Hematopoietic multipotent progenitor cell treated with erythropoietin and hydrocortisone succinate and interleukin-3 and kit ligand, for 6 days (in vitro differentiated cells): Measurements from ENCODE around the gene MEOX2.

Experiments
- DNase-seq: peaks from one replicate; pipeline ENCODE4 v3.0.0-alpha.2; 2015

The MEOX2 gene

GRCh38 chr7:15680446-15680845 is 6.0 kb downstream of the MEOX2 start:
- no peak for DNase-seq

- DNase-seq, result no peak
Measured at GRCh38 chr7:15679306-15679705, 7.2 kb downstream of the MEOX2 start.

- DNase-seq, result no peak
Measured at GRCh38 chr7:15678653-15679052, 7.8 kb downstream of the MEOX2 start.

DNA sequence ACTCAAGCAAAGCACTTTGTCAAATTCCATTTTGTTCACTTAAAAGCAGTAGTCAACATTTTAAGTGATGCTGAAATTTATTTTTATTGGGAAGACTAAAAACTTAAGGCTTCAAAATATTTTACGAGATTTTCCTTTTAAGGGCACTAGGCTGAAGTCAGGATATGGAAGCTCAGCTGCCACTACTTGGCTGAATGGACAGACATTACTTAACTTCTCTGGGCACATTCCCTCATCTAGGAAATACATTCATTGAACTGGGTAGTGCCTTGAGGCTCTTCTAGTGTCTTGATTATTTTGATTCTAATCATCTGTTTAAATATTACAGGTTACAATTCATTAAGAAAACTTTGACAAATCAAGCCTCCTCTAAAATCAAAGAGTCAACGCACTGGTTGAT is 11.1 kb downstream of the MEOX2 start:
- DNase-seq, result no peak

- DNase-seq, result no peak
Measured at GRCh38 chr7:15674586-15674985, 11.9 kb downstream of the MEOX2 start.

GRCh38 chr7:15669443-15670090 is 16.9 kb downstream of the MEOX2 start:
- no peak for DNase-seq

- no peak for DNase-seq
Measured at GRCh38 chr7:15667991-15668390, 18.5 kb downstream of the MEOX2 start.

DNA sequence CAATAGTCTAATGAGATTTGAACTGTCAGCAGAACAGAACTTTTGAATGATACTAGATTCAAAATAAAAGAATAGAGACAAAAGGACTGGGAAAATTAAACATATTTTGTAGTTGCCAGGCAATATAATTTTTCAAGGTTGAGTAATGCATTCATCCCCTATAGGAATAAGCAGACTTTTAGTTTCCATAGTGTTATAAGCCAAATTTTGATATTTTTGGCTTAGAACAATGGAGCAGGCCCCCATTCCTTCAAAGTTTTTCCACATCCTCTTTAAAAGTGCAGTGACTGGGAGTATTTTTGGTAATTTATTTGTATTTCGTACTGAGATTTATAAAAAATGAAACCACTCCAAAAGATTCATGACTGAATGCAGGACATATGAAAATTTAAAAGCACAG is 24.0 kb downstream of the MEOX2 start:
- DNase-seq, result no peak

GRCh38 chr7:15658247-15658646 is 28.2 kb downstream of the MEOX2 start:
- DNase-seq, result no peak

GRCh38 chr7:15652776-15653290 is 33.6 kb downstream of the MEOX2 start:
- no peak for DNase-seq

DNA sequence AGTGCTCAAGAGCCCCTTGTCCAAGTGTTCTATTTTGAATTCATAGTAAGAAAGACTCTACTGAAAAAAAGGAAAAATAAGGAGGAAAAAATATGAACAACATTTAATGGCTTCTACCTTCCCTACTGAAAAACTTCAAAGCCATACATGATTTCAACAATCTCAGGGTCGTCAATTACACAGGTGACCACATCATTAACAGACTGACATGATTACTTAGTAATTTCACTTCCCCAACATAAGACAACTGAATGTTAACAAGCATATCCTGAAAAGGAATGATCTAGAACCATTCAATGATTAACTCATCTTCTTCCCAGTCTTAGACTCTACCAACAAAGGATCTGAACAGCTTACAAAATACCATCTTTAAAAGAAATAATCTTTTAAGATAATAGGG is 34.8 kb downstream of the MEOX2 start:
- DNase-seq, result no peak

- no peak for DNase-seq
Measured at GRCh38 chr7:15650787-15651186, 35.7 kb downstream of the MEOX2 start.

GRCh38 chr7:15648461-15648961 is 38.0 kb downstream of the MEOX2 start:
- DNase-seq, result no peak

- DNase-seq, result no peak
Measured at GRCh38 chr7:15647309-15647708, 39.2 kb downstream of the MEOX2 start.

DNA sequence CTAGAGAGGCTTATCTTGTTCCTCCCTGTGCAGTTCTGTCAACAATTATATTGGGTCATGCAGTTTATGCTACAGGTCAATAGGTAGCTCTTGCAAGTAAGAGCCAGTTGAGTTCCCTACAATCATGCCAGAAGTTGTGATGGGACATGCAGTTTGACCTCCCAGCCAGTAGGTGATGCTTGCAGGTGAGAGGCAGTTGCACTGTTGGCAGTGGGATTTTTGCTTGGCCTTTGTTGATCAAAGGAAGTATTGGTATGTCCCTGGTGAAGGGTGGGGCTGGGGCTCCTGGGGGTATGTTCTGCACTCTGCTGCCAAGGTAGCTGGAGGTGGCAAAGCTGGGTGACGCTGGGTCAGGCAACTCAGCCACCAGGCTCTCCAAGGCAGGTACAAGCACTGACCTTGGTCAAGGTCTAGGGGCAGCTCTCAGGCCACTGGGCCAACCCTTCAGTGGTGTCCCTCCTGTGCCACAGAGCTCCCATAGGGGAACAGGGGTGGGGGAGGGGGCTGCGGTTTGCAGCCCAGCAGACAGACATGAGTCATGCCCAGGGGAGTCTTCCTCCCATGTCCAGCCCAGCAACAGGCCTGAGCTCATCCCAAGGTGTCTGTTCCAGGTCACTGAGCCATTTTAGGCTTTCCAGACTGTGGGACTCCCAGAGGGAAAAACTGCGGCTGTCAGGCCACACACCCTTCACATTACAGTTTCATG is 43.3 kb downstream of the MEOX2 start:
- DNase-seq, result no peak

DNA sequence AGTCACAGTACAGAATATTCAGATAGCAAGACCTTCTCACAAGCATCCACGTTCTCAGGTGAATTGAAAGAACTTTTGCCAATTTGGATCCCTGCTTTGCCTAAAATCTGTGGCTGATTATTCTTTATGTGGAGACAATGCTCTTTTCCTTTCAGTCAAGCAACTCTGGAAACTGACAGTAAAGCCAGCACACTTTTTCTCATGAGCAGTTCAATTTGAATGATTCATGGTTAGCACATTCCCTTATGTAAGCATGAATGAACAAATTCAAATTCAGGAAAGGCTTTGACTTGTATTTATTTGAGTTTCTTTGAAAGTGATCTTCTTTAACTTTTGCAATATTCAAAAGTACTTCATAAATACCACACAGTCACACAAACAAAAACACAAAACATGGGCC is 57.6 kb downstream of the MEOX2 start:
- DNase-seq, result no peak

DNA sequence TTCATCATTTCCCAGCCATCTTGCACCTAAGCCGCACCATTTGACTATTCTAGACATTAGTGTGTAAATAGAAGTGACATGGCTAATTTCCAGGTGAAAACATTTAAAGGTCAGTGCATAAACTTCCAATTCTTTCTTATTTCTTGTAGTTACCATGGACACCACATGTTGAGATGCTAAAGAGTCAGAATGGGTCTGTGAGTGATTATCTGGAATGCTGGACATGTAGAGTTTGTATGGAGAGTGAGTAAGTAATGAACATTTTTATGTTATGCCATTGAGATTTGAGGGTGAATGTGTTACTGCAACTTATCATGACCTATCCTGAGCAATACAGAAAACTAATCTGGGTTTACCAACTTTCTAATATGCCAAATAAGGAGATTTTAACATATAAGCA is 60.4 kb downstream of the MEOX2 start:
- DNase-seq, result no peak

DNA sequence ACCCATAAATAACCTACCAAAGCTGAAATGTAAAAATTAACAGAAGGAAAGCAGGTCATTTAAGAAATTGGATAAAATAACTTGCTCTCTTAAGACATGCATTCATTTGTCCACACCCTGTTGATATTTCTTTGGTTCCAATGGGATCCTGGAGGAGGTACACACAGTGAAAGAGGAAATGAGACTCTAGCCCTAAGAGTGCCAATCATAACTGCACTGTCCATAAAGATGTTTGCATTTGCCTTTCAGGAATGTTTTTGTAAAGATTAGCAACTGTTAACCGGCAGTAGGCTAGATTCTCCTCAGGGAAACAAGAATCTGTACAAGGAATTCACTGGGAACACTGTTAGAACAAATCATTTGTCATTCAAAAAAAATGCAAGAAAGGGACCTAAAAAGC is 61.0 kb downstream of the MEOX2 start:
- DNase-seq, result no peak

- DNase-seq, result no peak
Measured at GRCh38 chr7:15621468-15621867, 65.0 kb downstream of the MEOX2 start.

DNA sequence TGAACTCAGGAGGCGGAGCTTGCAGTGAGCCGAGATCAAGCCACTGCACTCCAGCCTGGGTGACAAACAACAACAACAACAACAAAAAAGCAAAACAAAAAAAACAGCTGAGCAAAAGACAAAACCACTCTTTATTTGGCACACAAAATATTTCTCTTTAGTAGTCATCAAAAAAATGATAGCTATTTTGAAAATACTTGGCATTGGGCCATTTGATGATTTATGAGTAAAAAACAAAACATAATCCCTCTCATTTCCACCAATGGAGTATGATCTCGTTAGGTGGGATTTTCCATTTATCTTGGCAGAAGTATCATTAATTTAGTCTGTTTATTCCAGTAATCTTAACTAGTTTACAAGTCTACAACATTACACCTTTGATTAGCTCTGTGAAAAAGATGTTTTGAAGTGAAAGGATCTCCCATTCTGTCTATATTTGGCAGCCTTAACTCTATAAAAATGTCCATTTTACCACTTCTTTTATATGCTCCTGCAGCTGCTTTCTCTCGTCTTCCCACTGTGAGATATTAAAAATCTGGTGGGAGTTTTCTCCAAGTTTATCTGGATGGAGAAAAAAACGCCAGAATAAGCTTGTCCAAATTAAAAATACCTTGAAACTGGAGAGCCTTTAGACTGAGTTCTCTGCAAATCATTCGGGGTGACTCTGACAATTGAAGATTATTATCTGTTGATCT is 65.8 kb downstream of the MEOX2 start:
- DNase-seq, result no peak

GRCh38 chr7:15618275-15618674 is 68.2 kb downstream of the MEOX2 start:
- no peak for DNase-seq

- no peak for DNase-seq
Measured at GRCh38 chr7:15612205-15612604, 74.3 kb downstream of the MEOX2 start.

DNA sequence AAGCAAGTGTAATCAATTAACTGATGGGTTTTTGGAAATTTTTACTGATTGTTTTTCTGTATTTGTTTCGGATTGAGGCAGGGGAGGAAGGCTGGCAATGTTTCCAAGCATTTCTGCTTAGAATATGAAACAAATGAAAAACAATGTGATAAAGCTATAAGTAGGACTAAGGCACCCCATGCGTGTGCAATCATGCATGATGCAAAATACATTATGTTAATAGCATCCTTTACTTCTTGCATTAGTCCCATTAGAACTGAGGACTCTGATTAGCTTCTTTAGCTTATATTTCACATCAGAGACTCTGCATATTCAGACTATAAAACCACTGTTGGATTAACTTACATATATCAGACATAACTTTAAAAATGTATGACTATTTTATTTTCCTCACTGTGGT is 76.0 kb downstream of the MEOX2 start:
- DNase-seq, result no peak

DNA sequence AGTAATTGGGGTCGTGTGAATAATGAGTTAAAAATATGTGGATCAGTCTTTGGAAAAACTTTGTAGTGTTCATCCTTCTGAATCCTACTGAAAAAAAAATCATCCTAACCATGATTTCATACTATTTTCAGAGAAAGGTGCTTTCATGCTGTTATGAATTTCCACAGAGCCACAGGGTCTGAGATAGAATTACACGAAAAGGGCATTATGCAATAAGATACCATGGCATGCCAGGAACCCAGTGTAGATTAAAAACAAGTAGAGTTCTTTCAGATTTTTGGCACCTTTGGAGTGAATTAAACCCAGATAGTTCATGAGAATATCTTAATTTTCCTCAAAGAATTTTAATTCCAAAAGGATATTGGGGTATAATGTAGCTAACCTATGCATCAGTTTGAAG is 77.2 kb downstream of the MEOX2 start:
- DNase-seq, result no peak
